GM18526 (cell line): ENCODE data around the gene SUCLG1.

Source experiments
- POLR2A ChIP-seq: IDR thresholded peaks from 3 replicates; pipeline ENCODE4 v1.6.1; 2011; ENCODE audit not compliant: insufficient read length; ENCODE audit errors: extremely low read depth

The SUCLG1 gene

GRCh38 chr2:84442888-84443287 is 16.2 kb downstream of the SUCLG1 start:
- TF ChIP-seq POLR2A: no peak

GRCh38 chr2:84441505-84441904 is 17.6 kb downstream of the SUCLG1 start:
- TF ChIP-seq POLR2A: no peak

- TF ChIP-seq POLR2A: no peak
Observed at GRCh38 chr2:84441036-84441435, 18.0 kb downstream of the SUCLG1 start.

DNA sequence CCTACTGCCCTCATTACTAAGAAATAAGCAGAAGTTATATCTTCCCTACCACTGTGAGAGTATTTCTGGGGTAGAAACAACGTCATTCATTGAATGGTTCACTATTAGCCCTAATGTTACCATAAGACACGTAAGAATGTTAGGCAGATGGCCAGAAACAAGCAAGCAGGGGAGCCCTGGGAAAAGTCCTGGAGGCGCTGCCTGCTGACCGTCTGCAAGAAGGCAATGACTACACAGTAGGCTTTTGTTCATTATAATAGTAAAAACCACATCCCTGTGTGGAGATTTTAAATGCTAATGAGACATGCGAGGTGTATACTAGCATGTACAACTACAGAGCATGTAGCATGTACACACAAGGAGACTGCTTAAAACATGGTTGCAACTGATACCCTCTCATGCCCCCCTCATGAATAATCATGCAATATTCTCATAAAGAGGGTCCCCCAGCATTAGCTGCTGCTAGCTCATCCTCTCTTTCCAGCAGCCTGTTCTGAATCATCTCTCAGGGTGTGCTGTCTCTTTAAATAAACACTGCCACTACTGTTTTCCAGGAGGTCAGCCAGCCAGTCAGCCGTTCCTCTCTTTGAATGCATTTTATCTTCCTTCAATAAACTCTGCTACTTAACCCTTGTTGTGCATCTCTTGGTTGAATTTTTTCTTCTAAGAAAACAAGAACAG is 23.6 kb downstream of the SUCLG1 start:
- no peak for TF ChIP-seq POLR2A

GRCh38 chr2:84429328-84429727 is 29.8 kb downstream of the SUCLG1 start:
- no peak for TF ChIP-seq POLR2A

DNA sequence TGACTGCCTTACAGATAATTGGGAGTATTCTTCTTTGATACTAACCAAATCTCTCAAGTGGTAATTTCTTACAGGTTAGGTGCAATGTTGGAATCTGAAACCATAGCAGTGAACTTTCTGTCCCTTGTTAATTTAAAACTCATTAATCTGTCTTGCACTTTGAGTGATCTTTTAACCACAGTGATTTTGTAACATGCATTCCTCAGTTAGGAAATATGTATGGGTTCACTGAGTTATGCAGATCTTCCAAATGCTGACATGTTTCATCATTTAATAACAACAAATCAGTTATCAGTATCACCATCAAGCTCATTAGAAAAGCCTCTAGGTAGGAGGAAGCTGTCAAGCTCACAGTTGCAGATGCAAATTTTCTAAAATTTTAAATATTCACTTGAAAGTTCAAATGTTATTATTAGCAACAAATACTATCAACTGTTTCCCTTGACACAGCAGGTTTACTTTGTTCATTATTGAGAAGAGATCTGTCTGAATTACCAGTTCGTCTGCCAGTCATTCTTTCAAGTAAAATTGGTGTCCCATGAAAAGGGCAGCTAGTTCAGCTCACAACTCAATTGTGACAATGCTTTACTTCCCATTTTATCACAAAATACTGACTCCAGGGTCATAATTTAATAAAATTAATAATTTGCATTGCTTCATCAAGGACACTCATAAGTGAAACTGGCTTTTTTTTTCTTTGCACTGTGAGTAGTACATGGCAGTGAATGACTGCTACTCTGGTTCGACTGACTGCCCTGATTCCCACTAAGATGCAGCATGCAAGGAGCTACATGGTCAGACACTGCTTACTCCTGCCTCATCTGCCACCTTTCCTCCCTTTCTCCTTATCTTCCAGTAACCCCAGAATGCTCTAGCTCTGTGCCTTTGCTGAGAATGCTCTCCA is 31.6 kb downstream of the SUCLG1 start:
- TF ChIP-seq POLR2A: no peak

GRCh38 chr2:84425310-84425709 is 33.8 kb downstream of the SUCLG1 start:
- TF ChIP-seq POLR2A: no peak

GRCh38 chr2:84424152-84424551 is 34.9 kb downstream of the SUCLG1 start:
- no peak for TF ChIP-seq POLR2A

DNA sequence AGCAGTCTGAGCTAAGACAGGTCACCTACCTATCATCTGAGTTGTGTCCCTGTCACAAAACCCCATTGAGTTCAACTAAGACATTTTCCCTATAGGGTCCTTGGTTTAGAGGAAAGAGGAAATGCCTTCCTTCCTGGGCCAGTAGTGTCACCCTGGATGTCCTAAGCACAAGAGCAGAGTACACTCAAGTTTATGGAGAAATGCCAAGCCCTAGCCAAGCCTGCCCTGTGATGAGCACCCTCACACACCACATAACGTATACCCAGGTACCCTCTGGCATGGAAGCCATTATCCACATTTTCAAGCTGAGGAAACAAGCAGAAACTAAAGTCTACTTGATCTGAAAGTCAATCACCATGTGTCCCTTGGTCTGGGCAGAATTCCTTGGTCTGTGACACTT is 37.3 kb downstream of the SUCLG1 start:
- TF ChIP-seq POLR2A: no peak

- TF ChIP-seq POLR2A: no peak
Observed at GRCh38 chr2:84421197-84421596, 37.9 kb downstream of the SUCLG1 start.

GRCh38 chr2:84417453-84418145 is 41.5 kb downstream of the SUCLG1 start:
- no peak for TF ChIP-seq POLR2A

GRCh38 chr2:84409531-84409930 is 49.5 kb downstream of the SUCLG1 start:
- no peak for TF ChIP-seq POLR2A

DNA sequence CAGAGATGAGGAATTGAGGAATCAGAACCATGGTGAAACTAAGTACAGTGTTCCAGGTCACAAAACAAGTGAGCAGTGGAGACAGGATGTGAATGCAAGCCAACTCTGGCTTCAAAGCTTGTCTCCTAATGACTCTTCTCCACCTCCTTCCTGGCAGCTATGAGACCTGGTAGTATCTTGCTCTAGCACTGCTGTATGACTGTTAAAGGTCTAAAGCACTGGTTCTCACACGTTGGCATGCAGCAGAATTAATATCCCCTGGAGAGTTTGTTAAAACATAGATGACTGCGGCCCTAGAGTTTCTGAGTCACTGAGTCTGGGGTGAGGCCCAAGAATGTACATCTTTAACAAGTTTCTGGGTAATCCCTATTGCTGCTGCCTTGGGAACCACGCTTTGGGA is 63.3 kb downstream of the SUCLG1 start:
- TF ChIP-seq POLR2A: no peak

DNA sequence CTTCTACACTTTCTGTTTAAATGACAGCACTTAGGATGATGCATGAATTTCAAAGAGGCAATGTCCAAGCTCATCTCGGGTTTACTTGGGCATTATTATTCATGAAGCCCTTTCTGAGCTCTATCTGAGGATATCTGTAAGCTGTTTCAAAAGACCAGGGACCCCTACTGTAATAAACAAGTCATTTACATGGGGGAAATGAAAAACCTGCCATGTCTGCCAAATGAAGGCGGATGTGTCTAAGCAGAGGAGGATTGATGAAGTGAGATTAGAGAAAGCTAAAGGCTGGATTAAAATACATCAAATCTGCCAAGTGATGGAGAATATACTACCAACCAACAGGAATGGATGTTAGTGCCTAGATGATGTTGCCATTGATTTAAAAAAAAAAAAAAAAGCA is 64.5 kb downstream of the SUCLG1 start:
- no peak for TF ChIP-seq POLR2A

DNA sequence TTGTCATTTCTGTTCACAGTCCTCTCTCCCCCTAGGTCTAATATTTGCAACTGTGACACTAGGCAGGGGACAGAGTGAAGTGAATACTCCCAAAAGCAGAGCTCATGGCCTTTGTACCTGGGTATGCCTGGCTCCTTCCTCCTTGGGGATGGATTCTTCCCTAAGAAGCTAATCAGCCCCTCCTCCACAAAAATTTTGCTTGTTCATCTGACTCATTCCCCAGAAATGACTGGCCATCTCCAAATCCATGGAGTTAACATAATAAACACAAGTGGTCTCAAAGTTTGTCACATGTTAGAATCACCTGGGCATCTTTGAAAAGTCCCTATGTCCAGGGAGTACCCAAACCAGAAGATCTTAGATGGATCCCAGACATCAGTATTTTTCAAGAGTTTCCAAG is 65.3 kb downstream of the SUCLG1 start:
- no peak for TF ChIP-seq POLR2A

GRCh38 chr2:84389794-84390193 is 69.3 kb downstream of the SUCLG1 start:
- TF ChIP-seq POLR2A: no peak
